ENCODE results near the gene GHR.
A peak's percentile ranks its signal among the peaks of the same experiment; 100 is the strongest.

The GHR gene

DNA sequence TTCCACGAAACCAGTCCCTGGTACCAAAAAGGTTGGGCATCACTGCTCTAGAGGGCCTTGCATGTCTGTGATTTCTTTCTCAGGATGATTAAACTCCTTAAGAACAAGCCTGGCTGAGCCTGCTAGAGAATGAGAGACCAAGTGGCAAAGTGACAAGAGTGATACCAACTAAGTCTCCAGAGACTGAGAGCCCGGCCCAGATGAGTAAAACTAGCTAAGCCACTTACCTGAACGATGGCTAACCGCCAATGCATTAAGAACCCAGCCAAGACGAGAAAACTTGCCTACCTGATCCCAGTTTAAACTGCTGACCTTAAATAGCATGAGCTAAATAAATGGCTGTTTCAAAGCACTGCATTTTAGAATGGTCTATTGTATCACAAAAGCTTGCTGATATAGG is 327.8 kb downstream of the GHR start:
- no peaks in the 10 kb centered on the region for H3K9me3 Mint-ChIP-seq
- H3K4me3 Mint-ChIP-seq: no peak overlapping the region
- H3K4me1 Mint-ChIP-seq: no peaks in the 10 kb centered on the region
- H3K27me3 Mint-ChIP-seq: no peaks in the 10 kb centered on the region
- no peaks in the 10 kb centered on the region for H3K36me3 Mint-ChIP-seq
- H3K27ac Mint-ChIP-seq: no peak overlapping the region

DNA sequence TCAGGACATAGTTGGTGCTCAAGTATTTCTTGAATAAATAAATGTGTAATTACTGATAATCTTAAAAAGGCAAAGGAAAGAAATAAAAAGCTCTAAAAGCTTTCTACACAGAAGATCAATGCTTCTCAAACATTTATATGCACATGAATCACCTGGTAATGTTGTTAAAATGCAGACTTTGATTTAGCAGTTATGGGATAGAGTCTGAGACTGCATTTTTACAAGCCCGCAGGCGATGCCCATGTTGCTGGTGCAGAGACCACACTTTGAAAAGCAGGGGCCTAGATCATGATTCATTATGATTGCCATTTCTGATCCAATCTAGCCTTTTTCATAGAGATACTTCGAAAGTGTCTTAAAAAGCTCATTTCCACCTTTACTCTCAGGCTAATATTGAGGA is 329.9 kb downstream of the GHR start:
- Mint-ChIP-seq H3K4me1 (peaks cover 7% of the 10 kb centered on the region), H3K27me3 (peaks cover 2% of the 10 kb centered on the region), H3K9me3 (no peaks in the 10 kb centered on the region), H3K4me3 (no peak overlapping the region), H3K36me3 (peaks cover 1% of the 10 kb centered on the region), H3K27ac (no peak overlapping the region)

- peak within 1 kb of the TSS; percentile 92 for H3K4me3 Mint-ChIP-seq
- H3K27ac Mint-ChIP-seq: peak within 1 kb of the TSS; percentile 81
- peaks cover 7% of the 10 kb centered on the region for H3K4me1 Mint-ChIP-seq
- H3K9me3 Mint-ChIP-seq: no peaks in the 10 kb centered on the region
- H3K27me3 Mint-ChIP-seq: peaks cover 9% of the 10 kb centered on the region
- H3K36me3 Mint-ChIP-seq: peaks cover 1% of the 10 kb centered on the region
Measured at GRCh38 chr5:42756606-42757601, 333.7 kb downstream of the GHR start, which contains the start of gene CCDC152. TSS of gene CCDC152 (plus strand) at chr5:42756818. CDS start at chr5:42759122, 2,304 bp downstream.

DNA sequence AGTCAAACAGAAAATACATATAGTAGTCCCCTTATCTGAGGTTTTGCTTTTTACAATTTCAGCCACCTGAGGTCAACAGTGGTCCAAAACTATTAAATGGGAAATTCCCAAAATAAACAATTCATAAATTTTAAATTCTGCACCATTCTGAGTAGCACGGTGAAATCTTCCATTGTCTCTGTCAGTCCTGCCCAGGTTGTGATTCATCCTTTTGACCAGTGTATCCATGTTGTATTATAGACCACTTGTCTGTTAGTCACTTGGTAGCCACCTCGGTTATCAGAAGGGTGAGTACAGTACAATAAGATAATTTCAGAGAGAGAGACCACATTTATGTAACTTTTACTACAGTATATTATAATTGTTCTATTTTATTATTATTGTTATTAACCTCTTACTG is 336.2 kb downstream of the GHR start:
- Mint-ChIP-seq H3K27me3 (peaks cover 11% of the 10 kb centered on the region), H3K4me1 (peaks cover 7% of the 10 kb centered on the region), H3K27ac (no peak overlapping the region), H3K9me3 (no peaks in the 10 kb centered on the region), H3K4me3 (no peak overlapping the region), H3K36me3 (peaks cover 3% of the 10 kb centered on the region)

GRCh38 chr5:42760426-42760825 is 337.2 kb downstream of the GHR start:
- Mint-ChIP-seq H3K9me3 (no peaks in the 10 kb centered on the region), H3K36me3 (peaks cover 3% of the 10 kb centered on the region), H3K4me3 (no peak overlapping the region), H3K27ac (peak overlapping the region; percentile 52), H3K4me1 (peaks cover 7% of the 10 kb centered on the region), H3K27me3 (peaks cover 12% of the 10 kb centered on the region)

GRCh38 chr5:42761791-42762190 is 338.6 kb downstream of the GHR start:
- Mint-ChIP-seq H3K9me3 (no peaks in the 10 kb centered on the region), H3K4me1 (peaks cover 4% of the 10 kb centered on the region), H3K36me3 (peaks cover 2% of the 10 kb centered on the region), H3K27me3 (peaks cover 12% of the 10 kb centered on the region), H3K27ac (no peak overlapping the region), H3K4me3 (no peak overlapping the region)

GRCh38 chr5:42767491-42768105 is 344.4 kb downstream of the GHR start:
- Mint-ChIP-seq H3K36me3 (peaks cover 3% of the 10 kb centered on the region), H3K27me3 (peaks cover 14% of the 10 kb centered on the region), H3K9me3 (no peaks in the 10 kb centered on the region), H3K4me1 (no peaks in the 10 kb centered on the region), H3K27ac (no peak overlapping the region), H3K4me3 (no peak overlapping the region)

DNA sequence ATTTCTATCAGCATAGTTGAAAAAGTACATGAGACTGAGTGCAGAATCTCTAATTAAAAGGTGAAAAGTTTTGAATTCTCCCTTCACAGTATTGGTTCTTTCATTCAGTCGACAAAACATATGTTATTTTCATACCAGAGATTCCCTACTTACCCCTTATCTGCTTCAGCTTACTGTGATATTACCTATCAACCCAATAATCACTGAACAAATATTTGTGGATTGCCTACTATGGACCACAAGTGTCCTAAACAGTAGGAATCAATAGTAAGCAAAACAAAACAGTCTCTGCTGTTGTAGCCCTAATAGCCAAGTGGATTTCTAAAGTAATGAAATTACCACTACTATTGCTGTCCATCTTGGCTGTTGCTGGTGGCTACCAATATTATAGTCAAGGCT is 344.9 kb downstream of the GHR start:
- no peaks in the 10 kb centered on the region for H3K9me3 Mint-ChIP-seq

DNA sequence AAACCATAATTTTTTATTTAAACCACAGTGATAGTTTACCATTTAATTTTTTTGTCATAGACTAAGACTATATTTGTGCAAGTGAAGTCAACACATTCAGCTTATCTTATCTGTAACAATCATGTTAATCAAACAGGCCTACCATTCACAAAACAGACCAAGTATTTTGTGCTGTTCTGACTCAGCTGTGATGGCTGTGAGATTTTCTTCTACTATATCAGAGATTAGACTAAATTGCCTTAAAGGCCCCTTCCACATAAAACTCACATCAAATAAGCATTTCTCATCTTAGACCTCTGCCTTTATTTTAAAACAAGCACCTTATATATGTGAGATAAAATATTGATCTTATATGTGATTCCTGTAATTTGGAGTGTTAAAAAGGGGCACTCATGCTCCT is 346.8 kb downstream of the GHR start:
- H3K9me3 Mint-ChIP-seq: no peaks in the 10 kb centered on the region
- H3K4me1 Mint-ChIP-seq: no peaks in the 10 kb centered on the region
- peaks cover 1% of the 10 kb centered on the region for H3K36me3 Mint-ChIP-seq
- no peak overlapping the region for H3K27ac Mint-ChIP-seq
- peaks cover 15% of the 10 kb centered on the region for H3K27me3 Mint-ChIP-seq
- no peak overlapping the region for H3K4me3 Mint-ChIP-seq

More for the DNA sequence above, 344.9 kb downstream of the GHR start:
- Mint-ChIP-seq H3K4me3 (no peak overlapping the region), H3K4me1 (no peaks in the 10 kb centered on the region), H3K27ac (no peak overlapping the region), H3K36me3 (peaks cover 3% of the 10 kb centered on the region), H3K27me3 (peaks cover 16% of the 10 kb centered on the region)
